Fibroblast of skin of scalp (primary cell): ENCODE results near the gene CASP6.

Source experiments
- DNase-seq: peaks from one replicate; pipeline ENCODE4 v3.0.0-alpha.2; 2013

CASP6 gene

DNA sequence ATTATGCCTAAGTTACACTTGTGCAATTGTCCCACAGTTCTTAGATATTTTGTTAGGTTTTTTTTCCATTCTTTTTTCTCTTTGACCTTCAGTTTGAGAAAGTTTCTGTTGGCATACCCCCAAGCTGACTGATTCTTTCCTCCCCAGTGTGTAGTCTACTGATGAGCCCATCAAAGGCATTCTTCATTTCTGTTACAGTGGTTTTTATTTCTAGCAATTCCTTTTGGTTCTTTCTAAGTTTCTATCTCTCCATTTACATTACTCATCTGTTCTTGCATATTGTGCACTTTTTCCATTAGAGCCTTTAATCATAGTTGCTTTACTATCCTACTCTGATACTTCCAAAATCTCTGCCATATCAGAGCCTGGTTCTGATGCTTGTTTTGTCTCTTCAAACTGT lies 31.9 kb downstream of the CASP6 start:
- DNase-seq: no peak

DNA sequence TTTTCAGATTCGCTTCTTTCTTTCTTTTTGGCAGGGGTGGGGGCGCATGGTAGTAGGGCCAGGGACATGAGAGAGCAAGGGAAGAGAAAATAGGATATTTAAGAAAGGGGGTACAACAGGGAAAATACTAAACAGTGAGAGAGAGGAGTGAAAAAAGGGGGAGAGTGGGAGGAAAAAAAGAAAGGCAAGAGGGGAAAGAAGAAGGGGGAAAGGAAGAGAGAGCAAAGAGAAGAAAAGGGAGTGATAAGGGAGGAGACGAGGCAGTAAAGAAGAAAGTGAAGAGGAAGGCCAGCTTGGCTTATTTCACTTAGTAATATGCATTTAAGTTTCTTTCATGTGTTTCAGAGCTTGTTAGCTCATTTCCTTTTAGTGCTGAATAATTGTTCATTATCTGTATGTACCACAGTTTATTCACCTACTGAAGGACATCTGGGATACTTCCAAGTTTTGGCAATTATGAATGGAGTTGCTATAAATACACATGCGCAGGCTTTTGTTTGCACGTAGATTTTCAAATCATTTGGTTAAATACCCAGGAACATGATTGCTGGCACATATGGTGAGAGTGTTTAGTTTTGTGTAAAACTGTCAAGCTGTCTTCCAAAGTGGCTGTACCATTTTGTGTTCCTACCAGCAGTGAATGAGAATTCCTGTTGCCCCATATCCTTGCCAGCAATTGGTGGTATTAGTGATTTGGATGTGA lies 37.3 kb downstream of the CASP6 start:
- no peak for DNase-seq

GRCh38 chr4:109662771-109663170 lies 40.5 kb downstream of the CASP6 start:
- no peak for DNase-seq

- DNase-seq: no peak
Observed at GRCh38 chr4:109662116-109662515, 41.1 kb downstream of the CASP6 start.

DNA sequence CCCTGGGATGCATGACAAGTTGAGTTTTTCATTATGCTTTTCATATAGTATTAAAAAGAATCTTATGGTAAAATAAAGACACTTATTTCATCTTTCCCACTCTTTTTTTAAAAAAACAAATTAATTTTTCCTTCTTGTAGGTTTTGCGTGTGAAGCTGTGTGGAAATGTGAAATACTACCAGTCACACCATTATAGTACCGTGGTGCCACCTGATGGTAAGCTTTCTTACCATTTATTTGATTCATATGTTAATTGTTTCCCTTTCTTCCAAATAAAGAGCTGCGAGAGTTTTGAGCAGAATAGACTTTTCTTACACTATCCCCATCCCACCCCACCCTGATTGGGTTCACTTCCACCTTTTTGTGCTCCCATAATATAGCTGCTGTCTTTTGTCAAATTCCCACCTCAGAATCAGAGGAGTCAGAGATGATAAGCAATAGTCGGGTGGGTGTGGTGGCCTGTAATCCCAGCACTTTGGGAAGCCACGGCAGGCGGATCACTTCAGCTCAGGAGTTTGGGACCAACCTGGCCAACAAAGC lies 44.3 kb downstream of the CASP6 start:
- no peak for DNase-seq

- DNase-seq: no peak
Observed at GRCh38 chr4:109657854-109658418, 45.3 kb downstream of the CASP6 start.

- DNase-seq: no peak
Observed at GRCh38 chr4:109655396-109655795, 47.8 kb downstream of the CASP6 start.

DNA sequence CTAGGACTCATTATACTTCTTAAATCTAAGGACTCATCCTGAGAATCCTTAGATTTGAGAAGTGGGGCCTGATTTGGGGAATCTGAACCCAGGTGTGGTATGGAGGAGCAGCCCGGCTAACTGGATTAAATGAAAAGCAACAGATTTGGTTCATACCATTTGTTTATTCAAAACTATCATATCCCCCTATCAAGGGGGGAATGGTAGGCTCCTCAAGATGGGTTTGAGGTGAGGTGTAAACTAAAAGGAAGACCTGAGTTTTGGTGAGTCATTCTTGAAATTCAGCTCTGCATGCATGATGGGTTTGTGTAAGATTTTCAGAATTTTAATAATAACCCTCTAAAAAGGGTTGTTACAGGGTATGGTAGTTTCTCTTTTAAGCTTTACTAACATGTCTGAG lies 53.4 kb downstream of the CASP6 start:
- DNase-seq: no peak

DNA sequence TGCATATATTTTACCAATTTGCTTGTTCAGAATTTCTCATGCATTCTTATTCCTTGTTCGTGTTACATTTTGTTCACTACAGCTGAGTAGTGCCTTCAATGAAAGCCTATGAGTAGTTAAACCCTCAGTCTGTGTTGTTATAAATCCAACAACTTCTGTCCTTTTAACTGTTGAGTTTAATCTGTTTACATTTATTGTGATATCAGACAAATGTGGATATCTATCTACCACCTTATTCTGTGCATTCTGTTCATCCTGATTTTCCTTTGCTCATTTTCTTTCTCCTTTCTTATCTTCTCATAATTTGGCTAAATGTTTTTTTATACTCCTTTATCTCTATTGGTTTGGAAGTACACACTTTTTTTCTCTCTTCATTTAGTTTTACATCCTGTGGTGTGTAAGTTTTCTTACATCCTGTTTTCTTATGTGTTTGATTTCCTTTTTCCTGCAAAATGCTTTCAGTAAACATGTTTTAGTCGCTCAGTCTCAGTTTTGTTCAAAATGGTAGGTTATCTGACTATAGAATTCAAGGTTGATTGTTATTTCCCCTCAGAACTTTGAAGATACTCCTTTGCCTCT lies 54.2 kb downstream of the CASP6 start:
- no peak for DNase-seq

DNA sequence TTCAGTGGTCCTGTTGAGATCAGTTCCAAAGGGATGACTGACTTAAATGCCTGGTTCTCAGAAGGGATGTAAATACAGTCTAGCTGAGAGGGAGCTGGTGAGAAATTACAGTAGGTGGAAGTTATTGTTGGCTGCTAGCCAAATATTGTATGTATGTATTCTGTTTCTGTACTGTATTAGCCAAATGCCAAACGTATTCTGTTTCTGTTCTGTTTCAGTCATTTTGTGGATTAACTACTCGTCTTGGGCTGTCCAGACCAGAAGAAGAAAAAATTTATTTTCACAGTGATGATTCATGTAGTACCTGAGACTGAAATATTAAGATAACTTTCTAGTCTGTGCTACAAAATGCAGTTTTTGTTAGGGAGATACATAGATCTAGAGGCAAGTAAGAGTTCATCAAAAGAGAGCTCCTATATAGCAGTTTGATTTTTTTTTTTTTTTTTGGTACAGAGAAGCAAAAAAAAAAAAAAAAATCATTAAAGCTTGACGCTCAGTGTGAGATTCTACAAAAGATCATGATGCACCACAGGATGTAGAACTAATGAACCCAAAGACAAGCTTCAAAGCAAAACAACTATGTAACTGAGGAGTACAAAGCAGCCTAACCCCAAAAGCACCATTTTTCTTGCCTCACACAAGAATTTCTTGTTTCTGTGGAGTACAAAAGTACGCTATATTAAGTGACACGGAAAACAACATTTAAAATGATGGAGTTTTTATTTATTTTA lies 54.8 kb downstream of the CASP6 start:
- peak; percentile 22 for DNase-seq

DNA sequence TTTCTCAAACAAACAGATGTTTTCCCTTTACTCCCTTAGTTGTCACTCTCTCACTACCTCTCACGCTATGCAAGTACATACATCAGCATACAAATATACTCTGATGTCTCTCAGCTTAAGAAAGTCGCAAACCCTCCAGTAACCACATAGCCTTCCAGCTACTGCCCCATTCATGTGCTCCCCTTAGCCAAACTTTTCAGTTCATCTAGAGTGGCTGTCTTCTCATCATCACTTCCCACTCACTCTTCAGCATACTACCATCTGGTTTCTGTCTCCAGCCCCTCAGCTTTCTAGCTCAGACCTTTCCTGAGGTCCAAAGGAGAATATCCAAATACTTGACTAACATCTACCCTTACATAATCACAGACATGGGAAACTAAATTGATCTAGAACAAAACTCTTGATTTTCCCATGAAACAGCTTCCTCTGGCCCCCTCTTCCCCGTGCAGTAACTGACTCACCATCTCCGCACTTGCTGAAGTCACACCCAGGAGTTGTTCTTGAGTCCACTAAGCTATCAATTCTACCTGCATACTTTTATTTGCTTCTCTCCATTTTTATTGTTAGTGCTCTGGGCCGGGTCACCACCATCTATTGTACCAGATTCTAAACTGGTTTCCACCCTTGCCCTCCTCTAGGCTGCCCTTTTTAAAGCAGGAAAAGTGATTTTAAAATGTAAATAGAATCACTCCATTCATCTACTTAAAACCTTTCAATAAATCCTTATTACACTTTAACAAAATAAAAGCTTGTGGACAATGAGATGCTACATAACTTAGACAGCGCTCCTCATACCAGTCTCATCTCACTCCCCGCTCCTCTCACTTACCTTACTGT lies 57.2 kb downstream of the CASP6 start:
- DNase-seq: no peak

- DNase-seq: no peak
Observed at GRCh38 chr4:109640644-109641043, 62.6 kb downstream of the CASP6 start.
